Activated gamma-delta T cell treated with Interleukin-2 at 50 U/mL for 16 hours (primary cell): ENCODE measurements around the gene SOD2.
"Not testable (repeated sequence)": the region's sequence is repeated elsewhere in the genome, so short reads cannot be mapped to it uniquely, and the experiment has no call there.

Source experiments
- DNase-seq: peaks from one replicate; pipeline ENCODE4 v3.0.0-alpha.2; 2020

The SOD2 gene

GRCh38 chr6:159693128-159693893 is at the start of gene SOD2:
Gene SOD2, minus strand, starts transcription at chr6:159693241. Its CDS starts 74 bp downstream, at chr6:159693167.
- peak; percentile 79 for DNase-seq

GRCh38 chr6:159742165-159742564 is 49.1 kb upstream of the SOD2 start:
- no peak for DNase-seq

GRCh38 chr6:159739341-159739740 is 46.3 kb upstream of the SOD2 start:
- DNase-seq: no peak

GRCh38 chr6:159736908-159737307 is 43.9 kb upstream of the SOD2 start:
- DNase-seq: no peak

GRCh38 chr6:159733395-159733794 is 40.4 kb upstream of the SOD2 start:
- DNase-seq: not testable (repeated sequence)

- not testable (repeated sequence) for DNase-seq
Measured at GRCh38 chr6:159732550-159732949, 39.5 kb upstream of the SOD2 start.

- DNase-seq: no peak
Measured at GRCh38 chr6:159730332-159730676, 37.3 kb upstream of the SOD2 start.

- DNase-seq: no peak
Measured at GRCh38 chr6:159729598-159730331, 36.7 kb upstream of the SOD2 start.

- DNase-seq: no peak
Measured at GRCh38 chr6:159728531-159728964, 35.5 kb upstream of the SOD2 start.

GRCh38 chr6:159727717-159728445 is 34.8 kb upstream of the SOD2 start:
- DNase-seq: no peak

- peak; percentile 97 for DNase-seq
Measured at GRCh38 chr6:159726918-159727716, 34.1 kb upstream of the SOD2 start, which contains the start of gene WTAP. Gene WTAP, plus strand, starts transcription at chr6:159727506. Its CDS starts 8,760 bp downstream, at chr6:159736266.

GRCh38 chr6:159726255-159726917 is 33.3 kb upstream of the SOD2 start:
- no peak for DNase-seq

- not testable (repeated sequence) for DNase-seq
Measured at GRCh38 chr6:159725208-159725607, 32.2 kb upstream of the SOD2 start.

GRCh38 chr6:159724778-159725177 is 31.7 kb upstream of the SOD2 start:
- DNase-seq: no peak

- DNase-seq: no peak
Measured at GRCh38 chr6:159723259-159723658, 30.2 kb upstream of the SOD2 start.

- no peak for DNase-seq
Measured at GRCh38 chr6:159722655-159723054, 29.6 kb upstream of the SOD2 start.

GRCh38 chr6:159721981-159722380 is 28.9 kb upstream of the SOD2 start:
- DNase-seq: not testable (repeated sequence)

- peak; percentile 28 for DNase-seq
Measured at GRCh38 chr6:159720708-159721107, 27.7 kb upstream of the SOD2 start.

GRCh38 chr6:159719287-159719686 is 26.2 kb upstream of the SOD2 start:
- no peak for DNase-seq

GRCh38 chr6:159718634-159719033 is 25.6 kb upstream of the SOD2 start:
- no peak for DNase-seq

GRCh38 chr6:159716247-159717096 is 23.4 kb upstream of the SOD2 start:
- DNase-seq: no peak
